Keratinocyte (primary cell): ENCODE results near the gene HSPA12B. TPM values are rescaled to one million over a fixed set of nuclear protein-coding genes. Genes with fewer than 3 reads are reported as not detected.
A peak's percentile ranks its signal among the peaks of the same experiment; 100 is the strongest.

Experiments
- DNase-seq: peaks from one replicate; pipeline ENCODE4 v3.0.0-alpha.2; 2011; ENCODE audit warnings: low read depth, missing footprints, low spot score
- FAIRE-seq: peaks from 2 replicates; lab custom pipeline; 2011; peaks lifted over from hg19 to GRCh38; lab: Jason Lieb, UNC
- H2AFZ ChIP-seq: 2 replicates; pipeline ENCODE4 v1.6.0; 2012; ENCODE audit warnings: low read length, control low read depth, inconsistent platforms; ENCODE audit not compliant: control insufficient read depth
- H3K27ac ChIP-seq: 2 replicates; pipeline ENCODE4 v1.5.1; 2011; ENCODE audit warnings: low read length; ENCODE audit not compliant: control insufficient read depth, insufficient read depth
- H3K27me3 ChIP-seq: 3 replicates; pipeline ENCODE4 v1.6.0; 2011; ENCODE audit warnings: low read length; ENCODE audit not compliant: control insufficient read depth, insufficient read depth; ENCODE audit errors: extremely low read depth
- H3K36me3 ChIP-seq, 2 experiments: 2 replicates in 1 of 2; 3 replicates in 1 of 2; pipeline ENCODE4 v1.5.1; 2011; ENCODE audit warnings: low read length in 2 of 2, mild to moderate bottlenecking in 1 of 2; ENCODE audit not compliant: control insufficient read depth in 2 of 2, insufficient read depth in 2 of 2; ENCODE audit errors: extremely low read depth in 1 of 2
- H3K4me1 ChIP-seq: 3 replicates; pipeline ENCODE4 v1.5.1; 2011; ENCODE audit warnings: low read length; ENCODE audit not compliant: control insufficient read depth, insufficient read depth; ENCODE audit errors: extremely low read depth
- H3K4me2 ChIP-seq: 3 replicates; pipeline ENCODE4 v1.6.0; 2011; ENCODE audit warnings: low read depth, low read length; ENCODE audit not compliant: control insufficient read depth, insufficient read depth; ENCODE audit errors: extremely low read depth
- H3K4me3 ChIP-seq, 3 experiments: fragments of 200-600 bp in 1 of 3; sonication (generic) in 1 of 3; 2 replicates in 2 of 3; 3 replicates in 1 of 3; pipeline ENCODE4 v1.5.1; 2011 to 2016; ENCODE audit warnings: low read length in 3 of 3, mild to moderate bottlenecking in 3 of 3, control low read depth in 2 of 3, inconsistent platforms in 1 of 3, low read depth in 1 of 3, mixed read lengths in 1 of 3, mixed run types in 1 of 3, moderate library complexity in 1 of 3; ENCODE audit not compliant: control insufficient read depth in 2 of 3, insufficient read depth in 2 of 3; ENCODE audit errors: extremely low read depth in 1 of 3
- H3K79me2 ChIP-seq: 2 replicates; pipeline ENCODE4 v1.6.0; 2012; ENCODE audit warnings: low read length; ENCODE audit not compliant: control insufficient read depth, insufficient read depth
- H3K9ac ChIP-seq: 3 replicates; pipeline ENCODE4 v1.6.0; 2011; ENCODE audit warnings: low read length; ENCODE audit not compliant: control insufficient read depth, insufficient read depth; ENCODE audit errors: extremely low read depth
- H3K9me1 ChIP-seq: 3 replicates; pipeline ENCODE4 v1.6.0; 2011; ENCODE audit warnings: low read length; ENCODE audit not compliant: control insufficient read depth, insufficient read depth; ENCODE audit errors: extremely low read depth
- H3K9me3 ChIP-seq: 2 replicates; pipeline ENCODE4 v1.5.1; 2012; ENCODE audit warnings: low read depth, low read length; ENCODE audit not compliant: control insufficient read depth
- H4K20me1 ChIP-seq: 3 replicates; pipeline ENCODE4 v1.6.0; 2011; ENCODE audit warnings: low read length; ENCODE audit not compliant: control insufficient read depth, insufficient read depth; ENCODE audit errors: extremely low read depth
- EZH2 ChIP-seq: IDR thresholded peaks from one replicate; pipeline ENCODE4 v1.6.1; 2012; ENCODE audit warnings: inconsistent platforms, mild to moderate bottlenecking, low read length, moderate library complexity
- dilution Hi-C: fragments of 300-500 bp; cut with MboI; formaldehyde crosslinking; loops from one replicate; pipeline ENCODE4 v1.7.0; 2020; ENCODE audit warnings: low sequenced_read_pairs; ENCODE audit not compliant: extremely low pct_ligation_motif_present
- polyA plus RNA-seq, 5 experiments: library from polyadenylated mRNA; depleted of rRNA in 3 of 5; stranded (reverse) in 3 of 5; stranded (forward) in 1 of 5; unstranded in 1 of 5; fragments of >200 nt; gene quantifications; 1 replicate in 1 of 5; 2 replicates in 3 of 5; 3 replicates in 1 of 5; pipeline versions ENCODE4 v1.2.1 to v1.2.3, GENCODE V29; 2011 to 2012; ENCODE audit warnings: missing spikeins in 2 of 5, low read depth in 1 of 5, low replicate concordance in 1 of 5
- TF ChIP-seq, protein P1 (sequence below), 3 experiments: IDR thresholded peaks in 1 of 3; conservative IDR thresholded peaks in 1 of 3; optimal IDR thresholded peaks in 1 of 3; 2 replicates in 2 of 3; 3 replicates in 1 of 3; pipeline versions ENCODE3 to v1.5.1; 2011; ENCODE audit warnings: low read length in 3 of 3, mild to moderate bottlenecking in 3 of 3, moderate library complexity in 2 of 3, control low read depth in 1 of 3, inconsistent platforms in 1 of 3; ENCODE audit not compliant: insufficient read depth in 2 of 3; ENCODE audit errors: extremely low read depth in 1 of 3

The HSPA12B gene
- polyA plus RNA-seq, 1 donor (not counting 4 experiments of a cell fraction or from before 2014, with no cell fraction given) = not detected

DNA sequence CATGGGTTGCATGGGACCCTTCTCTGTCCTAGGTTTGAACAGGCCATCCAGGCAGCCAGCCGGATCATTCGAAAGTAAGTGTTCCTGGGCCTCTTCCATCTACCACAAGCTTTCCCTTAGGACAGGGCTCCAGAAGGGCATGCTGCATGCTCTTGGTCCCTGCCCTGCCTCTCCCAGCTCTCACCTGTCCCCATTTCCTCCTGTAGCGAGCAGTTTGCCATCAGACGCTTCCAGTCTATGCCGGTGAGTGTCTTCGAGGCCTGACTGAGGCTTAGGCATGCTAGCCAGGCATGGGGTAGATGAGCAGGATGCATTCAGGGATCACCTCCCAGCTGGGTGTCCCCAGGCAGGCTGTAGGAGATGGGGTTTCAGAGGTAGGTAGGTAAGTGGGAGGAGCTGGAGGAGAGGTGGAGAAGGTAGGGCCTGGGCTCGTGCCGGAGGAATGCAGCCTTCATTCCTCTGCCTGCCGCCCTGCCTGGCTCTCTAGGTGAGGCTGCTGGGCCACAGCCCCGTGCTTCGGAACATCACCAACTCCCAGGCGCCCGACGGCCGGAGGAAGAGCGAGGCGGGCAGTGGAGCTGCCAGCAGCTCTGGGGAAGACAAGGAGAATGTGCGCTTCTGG lies 67.9 kb downstream of the HSPA12B start:
- no peak overlapping the region for H2AFZ ChIP-seq
- H3K79me2 ChIP-seq = peaks cover 32% of the 10 kb centered on the region
- FAIRE-seq (peak; percentile 29), DNase-seq (no peak)
- dilution Hi-C loops = no loop called here
- H3K9ac ChIP-seq = peak overlapping the region; percentile 44
- H4K20me1 ChIP-seq = no peaks in the 10 kb centered on the region
- no peak overlapping the region for H3K27ac ChIP-seq
- H3K4me3 ChIP-seq = no peak overlapping the region
- H3K36me3 ChIP-seq = peaks cover 33 to 65% of the 10 kb centered on the region in 2 experiments
- no peaks in the 10 kb centered on the region for H3K27me3 ChIP-seq
- no peaks in the 10 kb centered on the region for H3K9me1 ChIP-seq
- TF ChIP-seq, protein P1, sequence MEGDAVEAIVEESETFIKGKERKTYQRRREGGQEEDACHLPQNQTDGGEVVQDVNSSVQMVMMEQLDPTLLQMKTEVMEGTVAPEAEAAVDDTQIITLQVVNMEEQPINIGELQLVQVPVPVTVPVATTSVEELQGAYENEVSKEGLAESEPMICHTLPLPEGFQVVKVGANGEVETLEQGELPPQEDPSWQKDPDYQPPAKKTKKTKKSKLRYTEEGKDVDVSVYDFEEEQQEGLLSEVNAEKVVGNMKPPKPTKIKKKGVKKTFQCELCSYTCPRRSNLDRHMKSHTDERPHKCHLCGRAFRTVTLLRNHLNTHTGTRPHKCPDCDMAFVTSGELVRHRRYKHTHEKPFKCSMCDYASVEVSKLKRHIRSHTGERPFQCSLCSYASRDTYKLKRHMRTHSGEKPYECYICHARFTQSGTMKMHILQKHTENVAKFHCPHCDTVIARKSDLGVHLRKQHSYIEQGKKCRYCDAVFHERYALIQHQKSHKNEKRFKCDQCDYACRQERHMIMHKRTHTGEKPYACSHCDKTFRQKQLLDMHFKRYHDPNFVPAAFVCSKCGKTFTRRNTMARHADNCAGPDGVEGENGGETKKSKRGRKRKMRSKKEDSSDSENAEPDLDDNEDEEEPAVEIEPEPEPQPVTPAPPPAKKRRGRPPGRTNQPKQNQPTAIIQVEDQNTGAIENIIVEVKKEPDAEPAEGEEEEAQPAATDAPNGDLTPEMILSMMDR (optimal IDR thresholded peaks at IDR 0.05 in 1 of 3, IDR thresholded peaks at IDR 0.05 in 1 of 3, conservative IDR thresholded peaks at IDR 0.05 in 1 of 3; ENCODE audit: extremely low read depth in 1 of 3, insufficient read depth in 2 of 3, low read length in 3 of 3) = no peak
- peak overlapping the region; percentile 2 for H3K4me2 ChIP-seq
- peaks cover 74% of the 10 kb centered on the region for H3K4me1 ChIP-seq
- H3K9me3 ChIP-seq = no peaks in the 10 kb centered on the region

DNA sequence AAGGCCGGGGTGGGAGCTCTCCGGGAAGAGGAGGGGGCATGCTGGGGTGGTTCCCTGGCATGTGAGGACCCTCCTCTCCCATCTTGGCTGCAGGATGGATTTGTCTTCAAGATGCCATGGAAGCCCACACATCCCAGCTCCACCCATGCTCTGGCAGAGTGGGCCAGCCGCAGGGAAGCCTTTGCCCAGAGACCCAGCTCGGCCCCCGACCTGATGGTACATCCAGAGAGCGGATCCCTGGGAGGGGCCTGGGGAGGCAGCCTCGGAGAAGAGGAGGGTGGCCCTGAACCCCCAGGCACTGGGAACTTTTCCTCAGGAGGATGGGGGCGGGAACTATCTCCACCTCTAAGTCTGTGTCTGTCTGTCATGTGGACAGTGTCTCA lies 68.4 kb downstream of the HSPA12B start:
- H3K4me1 ChIP-seq = peaks cover 77% of the 10 kb centered on the region
- TF ChIP-seq EZH2 = no peak
- TF ChIP-seq, protein P1 (optimal IDR thresholded peaks at IDR 0.05 in 1 of 3, IDR thresholded peaks at IDR 0.05 in 1 of 3, conservative IDR thresholded peaks at IDR 0.05 in 1 of 3; ENCODE audit: extremely low read depth in 1 of 3, insufficient read depth in 2 of 3, low read length in 3 of 3) = no peak
- H4K20me1 ChIP-seq = no peaks in the 10 kb centered on the region
- no peak overlapping the region for H2AFZ ChIP-seq
- H3K4me3 ChIP-seq = no peak overlapping the region
- H3K27ac ChIP-seq = no peak overlapping the region
- no peak overlapping the region for H3K4me2 ChIP-seq
- dilution Hi-C loops = no loop called here
- DNase-seq (no peak), FAIRE-seq (no peak)
- no peaks in the 10 kb centered on the region for H3K27me3 ChIP-seq
- no peaks in the 10 kb centered on the region for H3K9me3 ChIP-seq
- H3K9ac ChIP-seq = no peak overlapping the region
- H3K36me3 ChIP-seq = peaks cover 33 to 70% of the 10 kb centered on the region in 2 experiments
- peaks cover 32% of the 10 kb centered on the region for H3K79me2 ChIP-seq
- no peaks in the 10 kb centered on the region for H3K9me1 ChIP-seq
